AG09309 (cell line): ENCODE data around the gene PAPSS2.

Source experiments
- DNase-seq: peaks from one replicate; pipeline ENCODE4 v3.0.0-alpha.2; 2010; ENCODE audit warnings: low read depth
- H3K4me3 ChIP-seq: 2 replicates; pipeline ENCODE4 v1.5.1; 2011; ENCODE audit warnings: mild to moderate bottlenecking, low read depth, low read length, moderate library complexity; ENCODE audit not compliant: control insufficient read depth
- CTCF ChIP-seq: IDR thresholded peaks from 2 replicates; pipeline ENCODE4 v1.5.1; 2011; ENCODE audit warnings: mild to moderate bottlenecking, low read depth, low read length, inconsistent platforms; ENCODE audit not compliant: insufficient read depth, control insufficient read depth; ENCODE audit errors: missing control alignments

The PAPSS2 gene

GRCh38 chr10:87715552-87716347, 56.1 kb downstream of the PAPSS2 start:
- no peak for TF ChIP-seq CTCF
- H3K4me3 ChIP-seq: no peak overlapping the region
- no peak for DNase-seq

- TF ChIP-seq CTCF: no peak
- no peak overlapping the region for H3K4me3 ChIP-seq
- DNase-seq: no peak
Observed at GRCh38 chr10:87716348-87716670, 56.6 kb downstream of the PAPSS2 start.

GRCh38 chr10:87720665-87721064, 61.0 kb downstream of the PAPSS2 start:
- no peak for DNase-seq
- no peak overlapping the region for H3K4me3 ChIP-seq
- TF ChIP-seq CTCF: no peak

- H3K4me3 ChIP-seq: no peak overlapping the region
- DNase-seq: no peak
- no peak for TF ChIP-seq CTCF
Observed at GRCh38 chr10:87721781-87722180, 62.1 kb downstream of the PAPSS2 start.

- DNase-seq: no peak
- no peak overlapping the region for H3K4me3 ChIP-seq
- no peak for TF ChIP-seq CTCF
Observed at GRCh38 chr10:87722716-87723115, 63.0 kb downstream of the PAPSS2 start.

- no peak overlapping the region for H3K4me3 ChIP-seq
- DNase-seq: no peak
- no peak for TF ChIP-seq CTCF
Observed at GRCh38 chr10:87723500-87723899, 63.8 kb downstream of the PAPSS2 start.
